PC-9 (cell line): ENCODE data around the gene EXT2. TPM values are rescaled to one million over a fixed set of nuclear protein-coding genes. Genes with fewer than 3 reads are reported as not detected.
A peak's percentile ranks its signal among the peaks of the same experiment; 100 is the strongest.

Experiments
- BruUV-seq: library from RNA; stranded (reverse); fragments of 400-500 nt; replicated peaks from 2 replicates; lab custom pipeline; 2021; lab: Mats Ljungman, UMichigan
- CTCF ChIA-PET: fragments of 300-600 bp; sonication (Branson Sonifier 250); formaldehyde crosslinking; loops from one replicate; lab custom pipeline; 2022; ENCODE audit warnings: antibody characterized with exemption; lab: Charles Lee
- POLR2A ChIA-PET: fragments of 300-600 bp; sonication (Branson Sonifier 250); formaldehyde crosslinking; loops from one replicate; lab custom pipeline; 2022; ENCODE audit warnings: antibody characterized with exemption; ENCODE audit not compliant: unreplicated experiment; lab: Charles Lee
- DNase-seq, 2 experiments: peaks; one replicate each; pipeline versions ENCODE4 v3.0.0 to v3.0.0-alpha.2; 2015 to 2022; ENCODE audit warnings: mixed read lengths in 1 of 2
- H2AFZ ChIP-seq: fragments of 200-600 bp; sonication (generic); 2 replicates; pipeline ENCODE4 v1.8.1; 2017; ENCODE audit warnings: antibody characterized with exemption
- H3F3A ChIP-seq: fragments of 200-600 bp; sonication (generic); 2 replicates; pipeline ENCODE4 v1.8.1; 2017; ENCODE audit warnings: antibody characterized with exemption, mild to moderate bottlenecking, low read depth; ENCODE audit not compliant: insufficient read depth
- H3K27ac ChIP-seq: fragments of 200-600 bp; sonication (generic); 2 replicates; pipeline ENCODE4 v1.6.1; 2016; ENCODE audit warnings: mixed run types
- H3K27me3 ChIP-seq: fragments of 200-600 bp; sonication (generic); 2 replicates; pipeline ENCODE4 v1.6.1; 2016; ENCODE audit warnings: low read depth, mixed run types; ENCODE audit not compliant: insufficient read depth
- H3K36me3 ChIP-seq: fragments of 200-600 bp; sonication (generic); 2 replicates; pipeline ENCODE4 v1.6.1; 2016; ENCODE audit warnings: low read depth, mixed run types
- H3K4me1 ChIP-seq: fragments of 200-600 bp; sonication (generic); replicated peaks from 2 replicates; pipeline ENCODE4 v1.6.1; 2016; ENCODE audit warnings: mixed run types; ENCODE audit not compliant: insufficient read depth
- H3K4me2 ChIP-seq: fragments of 200-600 bp; sonication (generic); 2 replicates; pipeline ENCODE4 v1.6.1; 2017; ENCODE audit warnings: mixed run types
- H3K4me3 ChIP-seq: fragments of 200-600 bp; sonication (generic); 2 replicates; pipeline ENCODE4 v1.6.1; 2016; ENCODE audit warnings: mixed run types
- H3K79me2 ChIP-seq: fragments of 200-600 bp; sonication (generic); 2 replicates; pipeline ENCODE4 v1.6.1; 2017; ENCODE audit warnings: low read depth, mixed run types
- H3K9me2 ChIP-seq: fragments of 200-600 bp; sonication (generic); 2 replicates; pipeline ENCODE4 v1.8.1; 2017; ENCODE audit warnings: mild to moderate bottlenecking; ENCODE audit not compliant: insufficient read depth
- H3K9me3 ChIP-seq: fragments of 200-600 bp; sonication (generic); 2 replicates; pipeline ENCODE4 v1.8.1; 2016; ENCODE audit warnings: low read depth; ENCODE audit not compliant: insufficient read depth
- H4K20me1 ChIP-seq: fragments of 200-600 bp; sonication (generic); 2 replicates; pipeline ENCODE4 v1.8.1; 2017; ENCODE audit not compliant: insufficient read depth
- CTCF ChIP-seq: fragments of 200-600 bp; sonication (generic); conservative IDR thresholded peaks from 2 replicates; pipeline ENCODE4 v1.6.1; 2017; ENCODE audit warnings: mixed run types, antibody characterized with exemption, mild to moderate bottlenecking, moderate library complexity
- EZH2 ChIP-seq: fragments of 200-600 bp; sonication (generic); IDR thresholded peaks from 2 replicates; pipeline ENCODE4 v1.8.0; 2017; ENCODE audit warnings: antibody characterized with exemption, low read depth
- intact Hi-C: fragments of 100-400 bp; cut with micrococcal nuclease; formaldehyde crosslinking; loops from one replicate; pipeline ENCODE4 v1.10.0; 2022; ENCODE audit not compliant: unreplicated experiment
- total RNA-seq: library from RNA; stranded (reverse); gene quantifications from 2 replicates; pipeline ENCODE4 v1.2.3, GENCODE V29; 2021

The EXT2 gene
- total RNA-seq, 1 experiment from 2014 or later: 72.4 TPM

GRCh38 chr11:44057340-44057739, 38.1 kb upstream of the EXT2 start:
- H3K36me3 ChIP-seq: no peaks in the 10 kb centered on the region
- H3K27me3 ChIP-seq: peaks cover 70% of the 10 kb centered on the region
- no peak overlapping the region for H3K27ac ChIP-seq
- no peak overlapping the region for H3K4me2 ChIP-seq
- H3K79me2 ChIP-seq: no peaks in the 10 kb centered on the region
- H3F3A ChIP-seq: no peaks in the 10 kb centered on the region
- TF ChIP-seq CTCF: no peak
- no peaks in the 10 kb centered on the region; the same call in 1 of the 2 replicates for H3K9me2 ChIP-seq
- no peaks in the 10 kb centered on the region for H3K9me3 ChIP-seq
- H3K4me3 ChIP-seq: no peak overlapping the region
- no peak for DNase-seq
- no peak overlapping the region for H2AFZ ChIP-seq
- H4K20me1 ChIP-seq: no peaks in the 10 kb centered on the region
- H3K4me1 ChIP-seq: no peaks in the 10 kb centered on the region
- POLR2A ChIA-PET: no interaction called here
- intact Hi-C loops: no loop called here
- no TSS peak for BruUV-seq
- CTCF ChIA-PET: no interaction called here

DNA sequence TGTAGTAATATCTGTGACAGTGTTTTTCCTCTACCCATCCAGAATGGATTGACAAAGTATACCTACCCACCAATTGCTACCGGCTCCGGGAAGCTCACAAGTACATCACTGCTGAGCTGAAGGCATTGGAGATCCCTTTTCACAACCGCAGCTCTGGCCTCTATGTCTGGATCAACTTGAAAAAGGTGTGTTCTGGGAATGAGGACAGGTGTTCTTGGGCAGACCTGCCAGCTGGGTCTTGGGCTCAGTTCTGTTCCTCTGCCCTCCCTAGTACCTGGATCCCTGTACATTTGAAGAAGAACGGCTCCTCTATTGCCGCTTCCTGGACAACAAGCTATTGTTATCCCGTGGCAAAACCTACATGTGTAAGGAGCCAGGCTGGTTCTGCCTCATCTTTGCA, 37.2 kb upstream of the EXT2 start:
- peaks cover 63% of the 10 kb centered on the region for H3K27me3 ChIP-seq
- ChIA-PET POLR2A (interaction anchor here (0.5 to 0.6 kb wide), 2 partner anchors 66 to 319 kb away, joined by 3 to 7 read pairs; no protein-coding TSS in a partner anchor), CTCF (no interaction called here)
- no peaks in the 10 kb centered on the region for H4K20me1 ChIP-seq
- TF ChIP-seq EZH2: no peak
- no peak for TF ChIP-seq CTCF
- no peaks in the 10 kb centered on the region; the same call in 1 of the 2 replicates for H3K9me2 ChIP-seq
- H3K79me2 ChIP-seq: no peaks in the 10 kb centered on the region
- no peak for DNase-seq
- intact Hi-C loops: no loop called here
- no peak overlapping the region for H2AFZ ChIP-seq
- no peaks in the 10 kb centered on the region for H3F3A ChIP-seq
- H3K4me2 ChIP-seq: no peak overlapping the region
- H3K9me3 ChIP-seq: no peaks in the 10 kb centered on the region
- no peak overlapping the region for H3K27ac ChIP-seq
- no peaks in the 10 kb centered on the region for H3K36me3 ChIP-seq
- BruUV-seq: no TSS peak
- no peaks in the 10 kb centered on the region for H3K4me1 ChIP-seq
- H3K4me3 ChIP-seq: no peak overlapping the region

DNA sequence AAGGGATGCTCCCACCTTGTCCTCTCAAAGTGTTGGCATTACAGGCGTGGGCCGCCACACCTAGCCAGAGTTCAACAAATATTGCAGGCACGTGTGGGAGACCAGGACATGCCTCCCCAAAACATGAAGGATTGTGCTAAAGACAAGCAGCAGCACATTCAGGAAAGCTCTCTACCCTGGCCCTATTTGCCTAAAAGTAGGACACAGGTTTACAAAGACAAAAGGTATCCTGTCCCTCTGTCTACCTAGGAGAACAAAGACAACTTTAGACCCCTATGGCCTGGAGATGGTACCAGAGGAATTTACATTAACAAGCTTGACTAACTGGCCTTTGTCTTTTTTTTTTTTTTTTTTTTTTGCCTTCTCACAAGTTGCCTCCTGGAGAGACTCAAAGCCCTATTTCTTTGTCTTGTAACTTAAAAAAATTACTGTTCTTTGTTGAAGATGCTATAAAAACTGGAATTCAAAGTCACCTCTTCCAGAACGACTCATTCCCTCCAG, 30.3 kb upstream of the EXT2 start:
- Histone ChIP-seq H4K20me1 (no peaks in the 10 kb centered on the region), H3K79me2 (no peaks in the 10 kb centered on the region), H3K4me3 (peak overlapping the region; percentile 72; the same call in 1 of the 2 replicates), H3K36me3 (no peaks in the 10 kb centered on the region), H3K9me3 (no peaks in the 10 kb centered on the region), H3K27ac (0 out of 2 replicates have a peak overlapping the region, but pooled peaks have one; percentile 32), H3K27me3 (no peaks in the 10 kb centered on the region; the same call in 1 of the 2 replicates), H3K4me2 (peak overlapping the region; percentile 81), H3F3A (peaks cover 9% of the 10 kb centered on the region; the same call in 1 of the 2 replicates), H2AFZ (peak overlapping the region; percentile 96), H3K9me2 (no peaks in the 10 kb centered on the region), H3K4me1 (peaks cover 10% of the 10 kb centered on the region; the same call in 1 of the 2 replicates)
- intact Hi-C loops: no loop called here
- TSS peak; percentile 75 for BruUV-seq
- POLR2A ChIA-PET: no interaction called here
- CTCF ChIA-PET: no interaction called here
- no peak for DNase-seq
- TF ChIP-seq CTCF: no peak
- TF ChIP-seq EZH2: no peak
